ENCODE measurements around the gene KIAA1958.
A peak's percentile ranks its signal among the peaks of the same experiment; 100 is the strongest.

KIAA1958 gene

DNA sequence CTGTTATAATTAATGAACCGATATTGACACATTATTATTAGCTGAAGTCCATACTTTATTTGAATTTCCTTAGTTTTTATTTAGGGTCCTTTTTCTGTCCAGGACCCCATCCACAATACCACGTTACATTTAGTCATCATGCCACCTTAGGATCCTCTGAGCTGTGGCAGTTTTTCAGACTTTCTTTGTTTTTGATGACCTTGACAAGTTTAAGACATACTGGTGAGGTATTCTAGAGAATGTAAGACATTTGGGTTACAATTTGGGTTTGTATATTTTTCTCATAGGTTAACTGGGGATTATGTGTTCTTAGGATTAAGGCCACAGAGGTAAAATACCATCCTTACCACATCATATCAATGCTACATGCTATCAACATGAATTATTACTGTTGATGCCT, 42.7 kb downstream of the KIAA1958 start:
- no peak for DNase-seq (ENCODE audit: low spot score)

DNA sequence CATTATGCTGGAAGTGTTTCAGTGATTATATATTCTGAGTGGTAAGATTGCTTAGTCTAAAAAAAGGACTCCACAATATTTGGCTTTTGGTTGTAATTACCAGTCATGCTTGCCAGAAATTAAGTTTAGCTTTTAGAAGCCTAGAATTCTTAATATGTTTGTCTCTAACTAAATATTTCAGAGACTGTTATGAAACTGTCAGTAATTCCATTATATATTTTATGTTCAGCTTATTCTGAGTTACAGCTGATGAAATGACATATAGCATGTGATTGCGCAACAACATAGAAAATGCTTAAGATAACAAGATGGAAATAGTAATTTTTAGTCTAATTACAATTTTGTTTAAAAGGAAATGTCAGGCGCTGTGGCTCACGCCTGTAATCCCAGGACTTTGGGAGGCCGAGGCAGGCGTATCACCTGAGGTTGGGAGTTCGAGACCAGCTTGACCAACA, 44.2 kb downstream of the KIAA1958 start:
- DNase-seq (ENCODE audit: low spot score): no peak

GRCh38 chr9:112531666-112532282, 45.1 kb downstream of the KIAA1958 start:
- DNase-seq (ENCODE audit: low spot score): peak; percentile 12

- DNase-seq (ENCODE audit: low spot score): no peak
These were observed 45.8 kb downstream of the KIAA1958 start for GRCh38 chr9:112532427-112532826.

DNA sequence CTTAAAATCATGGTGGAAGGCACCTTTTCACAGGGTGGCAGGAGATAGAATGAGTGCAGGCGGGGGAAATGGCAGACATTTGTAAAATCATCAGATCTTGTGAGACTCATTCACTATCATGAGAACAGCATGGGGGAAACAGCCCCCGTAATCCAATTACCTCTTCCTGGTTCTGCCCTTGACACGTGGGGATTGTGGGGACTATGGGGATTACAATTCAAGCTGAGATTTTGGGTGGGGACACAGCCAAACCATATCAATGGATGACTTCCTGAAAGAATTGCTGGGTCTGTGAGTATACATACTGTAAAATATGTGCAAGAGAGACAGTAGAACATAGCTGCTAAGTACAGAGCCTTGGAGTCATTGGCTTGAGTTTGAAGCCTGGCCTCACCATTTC, 47.0 kb downstream of the KIAA1958 start:
- DNase-seq (ENCODE audit: low spot score): no peak

GRCh38 chr9:112535301-112535700, 48.7 kb downstream of the KIAA1958 start:
- no peak for DNase-seq (ENCODE audit: low spot score)

DNA sequence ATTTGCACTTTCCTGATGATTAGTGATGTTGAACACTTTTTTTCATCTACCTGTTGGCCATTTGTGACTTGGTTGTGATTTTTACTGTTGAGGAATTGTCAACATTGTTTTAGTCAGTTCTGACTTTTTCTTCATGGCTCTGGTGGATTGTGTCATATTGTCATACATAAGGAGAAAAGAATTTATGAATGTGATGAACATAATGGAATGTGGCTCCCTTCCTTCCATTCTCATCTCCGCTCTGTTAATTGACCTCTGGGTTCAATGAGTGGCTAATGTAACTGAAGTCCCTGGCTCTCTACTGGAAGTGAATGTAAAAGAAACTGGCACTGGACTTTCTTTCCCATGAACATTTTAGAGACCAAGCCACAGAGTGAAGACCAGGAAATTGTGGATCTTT, 49.2 kb downstream of the KIAA1958 start:
- no peak for DNase-seq (ENCODE audit: low spot score)

- no peak for DNase-seq (ENCODE audit: low spot score)
These were observed 50.9 kb downstream of the KIAA1958 start for GRCh38 chr9:112537561-112537960.

DNA sequence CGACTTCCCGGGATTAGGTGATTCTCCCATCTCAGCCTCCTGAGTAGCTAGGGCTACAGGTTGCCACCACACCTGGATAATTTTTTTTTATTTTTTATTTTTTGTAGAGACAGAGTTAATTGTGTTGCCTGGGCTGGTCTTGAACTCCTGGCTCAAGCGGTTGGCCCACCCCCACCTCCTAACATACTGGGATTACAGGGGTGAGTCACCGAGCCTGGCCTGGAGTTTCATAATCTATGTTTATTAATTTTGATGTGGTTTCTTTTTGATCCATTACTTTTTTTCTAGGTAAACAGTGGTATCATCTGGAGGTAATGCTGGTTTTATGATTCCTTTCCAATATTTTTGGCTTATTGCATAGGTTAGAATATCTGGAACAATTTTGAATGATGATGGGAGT, 54.2 kb downstream of the KIAA1958 start:
- no peak for DNase-seq (ENCODE audit: low spot score)

- DNase-seq (ENCODE audit: low spot score): no peak
These were observed 55.1 kb downstream of the KIAA1958 start for GRCh38 chr9:112541685-112542084.

- no peak for DNase-seq (ENCODE audit: low spot score)
These were observed 56.1 kb downstream of the KIAA1958 start for GRCh38 chr9:112542593-112543292.

GRCh38 chr9:112544477-112544876, 57.9 kb downstream of the KIAA1958 start:
- DNase-seq (ENCODE audit: low spot score): no peak

GRCh38 chr9:112545237-112545636, 58.6 kb downstream of the KIAA1958 start:
- DNase-seq (ENCODE audit: low spot score): no peak

- DNase-seq (ENCODE audit: low spot score): no peak
These were observed 59.8 kb downstream of the KIAA1958 start for GRCh38 chr9:112546149-112547012.

- DNase-seq (ENCODE audit: low spot score): no peak
These were observed 61.4 kb downstream of the KIAA1958 start for GRCh38 chr9:112548051-112548440.

- DNase-seq (ENCODE audit: low spot score): no peak
These were observed 62.4 kb downstream of the KIAA1958 start for GRCh38 chr9:112548836-112549595.

DNA sequence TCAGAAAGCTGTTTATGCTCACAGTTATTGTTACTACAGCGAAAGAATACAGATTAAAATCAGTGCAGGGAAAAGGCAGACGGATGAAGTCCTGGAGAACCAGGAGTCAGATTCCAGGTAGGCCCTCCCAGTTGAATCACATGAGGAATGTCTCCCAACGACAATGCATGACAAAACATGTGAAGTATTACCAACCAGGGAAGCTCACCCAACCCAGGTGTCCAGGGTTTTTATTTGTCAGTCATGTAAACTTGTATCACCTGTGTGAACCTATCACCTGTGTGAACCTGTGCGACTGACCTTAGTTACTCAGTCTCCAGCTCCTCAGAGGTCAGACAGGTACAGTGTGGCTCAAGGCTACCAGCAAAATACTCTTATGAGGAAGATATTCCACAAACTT, 63.9 kb downstream of the KIAA1958 start:
- no peak for DNase-seq (ENCODE audit: low spot score)

GRCh38 chr9:112551641-112552040, 65.0 kb downstream of the KIAA1958 start:
- no peak for DNase-seq (ENCODE audit: low spot score)

DNA sequence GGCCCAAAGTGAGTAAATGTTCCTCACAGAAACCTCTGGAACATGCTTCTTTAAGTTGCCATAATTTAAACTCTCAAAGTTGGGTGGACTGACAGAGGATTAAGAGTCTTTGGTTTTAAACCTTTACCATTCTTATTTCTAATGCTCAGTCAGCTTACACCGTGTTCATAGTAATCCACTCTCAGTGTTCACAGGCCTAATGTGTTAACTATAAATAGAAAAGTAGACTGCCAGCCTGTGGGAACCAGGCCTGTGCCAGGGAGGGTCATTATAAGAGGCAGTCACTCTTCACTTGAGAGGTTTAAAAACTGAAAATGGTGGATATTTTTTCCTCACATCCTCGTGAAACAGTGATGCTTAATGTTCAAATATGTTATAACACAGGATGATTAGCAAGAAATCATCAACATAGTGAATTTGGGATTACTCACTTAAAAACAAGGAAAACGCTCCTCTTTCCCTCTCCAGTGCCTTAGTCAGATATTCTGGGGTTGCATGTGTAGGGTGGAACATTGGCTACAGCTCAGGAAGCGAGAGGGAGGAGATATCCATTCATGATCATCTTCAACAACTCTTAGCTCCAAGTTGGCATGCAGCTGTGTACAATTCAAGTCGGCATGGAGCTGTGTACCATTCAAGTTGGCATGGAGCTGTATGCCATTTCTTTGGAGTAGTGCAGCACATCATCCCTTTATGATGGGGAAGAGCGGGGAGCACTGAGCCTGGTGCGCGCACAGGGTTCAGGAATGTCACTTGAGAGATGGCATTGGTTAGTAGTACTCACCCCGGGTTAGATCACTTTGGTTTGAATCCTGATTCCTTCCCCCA, 65.8 kb downstream of the KIAA1958 start:
- no peak for DNase-seq (ENCODE audit: low spot score)

DNA sequence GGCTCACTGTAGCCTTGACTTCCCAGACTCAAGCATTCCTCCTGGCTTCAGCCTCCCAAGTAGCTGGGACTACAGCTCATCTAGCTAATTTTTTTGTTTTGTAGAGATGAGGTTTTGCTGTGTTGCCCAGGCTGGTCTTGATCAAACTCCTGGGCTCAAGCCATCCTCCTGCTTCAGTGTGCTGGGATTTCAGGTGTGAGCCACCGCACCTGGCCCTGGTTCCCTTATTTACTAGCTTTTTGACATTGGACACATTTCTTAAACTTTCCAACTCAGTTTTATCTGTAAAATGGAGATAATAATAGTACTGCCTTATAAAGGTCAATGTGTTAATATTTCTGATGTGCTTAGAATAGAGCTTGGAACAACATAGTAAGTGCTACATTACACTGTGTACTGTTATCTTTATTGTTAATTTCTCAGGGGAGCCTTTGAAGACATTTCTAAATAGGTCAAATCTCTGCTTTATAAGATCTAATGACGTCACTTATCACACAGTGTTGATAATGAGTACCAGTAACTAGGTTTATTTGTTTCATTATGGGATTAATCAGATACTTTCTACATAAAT, 66.7 kb downstream of the KIAA1958 start:
- DNase-seq (ENCODE audit: low spot score): no peak

Data from SK-N-DZ (cell line).